CD4-positive, alpha-beta T cell treated with Interleukin-15 for 1 hour (primary cell): ENCODE results near the gene GPR156.

Experiments used
- DNase-seq: peaks from one replicate; pipeline ENCODE4 v3.0.0-alpha.2; 2020

GPR156 gene

GRCh38 chr3:120192159-120192558, 92.9 kb downstream of the GPR156 start:
- DNase-seq: no peak

DNA sequence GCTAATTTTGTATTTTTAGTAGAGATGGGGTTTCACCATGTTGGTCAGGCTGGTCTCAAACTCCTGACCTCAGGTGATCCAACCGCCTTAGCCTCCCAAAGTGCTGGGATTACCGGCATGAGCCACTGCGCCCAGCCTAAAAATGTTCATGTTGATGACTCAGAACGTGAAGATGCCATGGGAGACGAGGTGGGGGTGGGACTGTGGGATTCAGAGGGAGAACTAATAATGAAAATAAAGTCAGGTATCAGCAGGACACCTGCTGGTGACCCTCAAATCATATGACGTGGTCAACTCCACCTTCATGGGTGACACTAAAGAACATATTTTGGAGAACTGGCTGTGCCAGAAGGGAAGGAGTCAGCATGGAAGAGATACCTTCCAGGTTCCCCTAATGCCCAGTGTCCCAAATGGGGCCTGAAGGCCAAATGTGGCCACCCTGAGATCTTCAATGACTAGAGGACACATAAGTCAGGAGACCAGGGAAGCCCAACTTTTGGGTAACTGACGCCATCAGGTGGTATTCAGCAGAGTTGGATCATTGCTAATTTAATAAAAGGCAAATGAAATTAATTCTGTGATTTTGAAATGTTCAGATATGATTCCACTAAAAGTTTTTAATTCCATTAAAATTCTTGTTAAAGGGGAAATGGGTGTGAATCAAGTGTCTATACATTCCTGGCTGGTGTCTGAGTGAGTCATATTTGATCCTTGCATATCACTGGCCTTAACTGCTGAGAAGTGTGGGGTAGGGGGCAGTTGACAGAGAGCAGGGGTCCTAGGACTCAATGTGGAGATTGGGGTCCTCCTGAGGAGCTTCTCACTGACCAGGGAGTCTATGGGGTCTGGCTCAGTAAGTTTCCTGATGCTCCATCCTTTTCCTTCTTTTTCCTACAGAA, 102.2 kb downstream of the GPR156 start:
- no peak for DNase-seq

DNA sequence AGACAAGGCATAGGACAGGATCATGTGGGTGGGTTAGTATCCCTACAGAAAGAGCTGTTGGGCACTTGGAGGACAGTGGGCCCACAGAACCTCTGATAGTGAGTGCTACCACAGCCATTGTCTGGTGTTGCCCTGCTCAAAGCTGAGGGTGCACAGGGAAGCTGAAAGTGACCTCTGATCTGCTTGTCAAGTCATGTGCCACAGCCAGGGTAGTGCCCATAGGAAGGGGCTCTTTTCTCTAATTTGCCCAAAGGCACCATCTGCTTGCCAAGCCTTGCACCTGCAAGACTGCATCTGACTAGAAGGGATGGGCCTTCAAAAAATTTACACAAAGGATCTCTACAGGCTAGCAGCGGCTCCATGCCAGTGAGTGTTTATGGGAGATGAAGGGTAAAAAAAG, 103.4 kb downstream of the GPR156 start:
- no peak for DNase-seq

DNA sequence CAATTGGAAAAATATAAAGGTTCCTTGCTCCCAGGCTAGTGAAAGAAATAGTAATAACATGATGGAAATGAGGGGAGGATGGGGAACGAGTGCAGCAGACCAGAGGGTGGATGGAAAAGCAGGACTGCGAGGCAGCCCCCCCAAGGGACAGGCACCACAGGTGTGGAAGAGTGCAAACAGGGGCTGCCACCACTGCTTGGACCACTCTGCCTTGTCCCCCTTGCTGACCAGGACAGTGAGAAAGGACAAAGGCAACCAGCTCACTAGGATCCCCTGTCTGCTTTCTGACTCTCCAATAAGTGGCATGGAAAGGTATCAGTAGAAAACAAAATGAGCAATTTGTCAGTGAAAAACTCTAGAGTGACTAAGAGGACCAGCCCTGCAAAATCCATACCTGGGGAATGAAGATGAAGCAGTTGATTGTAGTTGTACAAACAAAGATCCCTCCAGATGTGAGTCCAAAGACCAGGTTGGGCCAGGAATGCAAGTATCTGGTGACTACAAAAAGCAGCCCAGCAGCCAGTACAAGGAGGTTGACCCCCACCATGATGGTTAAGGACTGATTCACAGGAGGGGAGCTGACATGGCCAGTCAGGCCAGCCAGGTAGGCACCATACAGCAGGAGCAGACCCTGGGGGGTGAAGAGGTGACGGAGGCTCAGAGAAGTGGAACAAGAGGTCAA, 104.2 kb downstream of the GPR156 start:
- no peak for DNase-seq

- no peak for DNase-seq
Observed at GRCh38 chr3:120177707-120178306, 107.2 kb downstream of the GPR156 start.

- no peak for DNase-seq
Observed at GRCh38 chr3:120177151-120177550, 107.9 kb downstream of the GPR156 start.

DNA sequence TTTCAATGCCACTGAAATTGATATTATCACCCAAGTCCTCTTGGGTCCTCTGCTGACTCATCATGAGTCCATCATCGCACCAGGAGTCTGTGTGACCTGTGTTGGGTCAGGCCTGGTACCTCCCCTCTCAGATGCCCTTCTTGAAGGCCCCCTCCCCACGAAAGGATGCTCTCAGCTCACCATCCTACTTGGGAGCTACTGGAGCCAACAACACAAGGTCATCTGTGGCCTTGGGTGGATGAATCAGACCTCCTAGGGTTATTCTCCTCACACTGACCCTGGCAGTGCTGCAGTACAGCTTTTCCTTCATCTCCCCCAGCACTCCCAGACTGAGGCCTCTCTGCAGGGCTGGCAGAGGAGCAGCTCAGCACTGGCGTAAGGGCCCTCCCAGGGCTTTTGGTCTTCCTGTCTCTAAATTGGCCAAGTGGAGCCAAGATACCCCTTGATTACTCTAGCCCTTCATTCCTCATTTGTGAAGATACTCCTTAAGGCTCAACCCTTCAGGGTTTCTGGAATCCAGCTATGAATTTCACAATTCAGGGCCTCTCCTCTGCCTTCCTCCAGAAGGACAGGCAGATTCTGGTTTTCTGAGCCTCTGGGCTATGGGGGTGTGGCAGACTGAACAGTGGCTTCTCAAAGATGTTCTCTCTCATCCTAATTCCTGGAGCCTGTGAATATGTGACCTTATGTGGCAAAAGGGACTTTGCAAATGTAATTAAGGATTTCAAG, 110.0 kb downstream of the GPR156 start:
- no peak for DNase-seq

DNA sequence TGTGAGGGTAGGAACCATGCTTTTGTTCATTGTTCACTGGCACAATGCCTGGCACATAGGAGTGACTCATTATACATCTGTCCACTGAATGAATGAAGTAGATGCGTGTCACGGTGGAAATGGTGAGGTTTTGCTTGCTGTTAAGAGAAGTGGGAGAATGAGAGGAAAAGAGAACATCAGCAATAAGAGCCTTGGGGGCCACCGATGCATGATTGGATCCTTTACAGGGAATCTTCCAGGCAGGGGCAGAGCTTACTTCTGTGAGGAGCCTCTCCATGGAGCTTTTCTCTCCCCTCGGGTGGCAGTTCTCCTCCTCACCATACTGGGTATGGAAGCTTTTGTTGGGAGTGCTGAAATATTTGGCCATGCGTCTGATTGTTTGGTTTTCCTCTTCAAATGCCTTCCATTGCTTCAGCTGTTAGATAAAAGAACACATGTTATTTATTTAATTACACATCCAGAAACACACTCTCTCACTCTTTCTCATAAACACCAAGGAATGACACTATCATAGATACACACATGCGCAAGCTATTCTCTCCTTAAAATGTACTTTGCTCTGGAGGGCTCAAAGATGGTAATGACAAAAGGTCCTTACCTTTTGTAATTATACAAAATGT, 111.9 kb downstream of the GPR156 start:
- no peak for DNase-seq

DNA sequence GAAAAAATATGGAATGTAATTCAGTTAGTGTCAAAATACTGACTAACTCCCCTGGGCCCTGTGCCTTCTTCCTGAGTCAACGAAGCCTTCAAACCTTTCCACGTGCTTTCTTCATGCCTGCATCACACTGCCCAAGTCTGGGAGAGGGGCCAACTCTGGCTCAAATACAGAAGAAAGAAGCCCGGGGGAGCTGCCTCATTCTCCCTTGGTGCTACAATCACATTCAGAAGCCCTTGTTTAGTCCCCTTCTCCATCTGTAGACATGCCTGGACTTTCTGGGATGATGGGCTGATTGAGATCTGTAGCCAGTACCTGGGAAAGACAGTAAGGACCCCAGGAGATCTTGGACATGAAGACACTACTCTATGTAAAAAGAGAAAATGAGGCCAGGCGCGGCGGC, 113.0 kb downstream of the GPR156 start:
- DNase-seq: no peak

DNA sequence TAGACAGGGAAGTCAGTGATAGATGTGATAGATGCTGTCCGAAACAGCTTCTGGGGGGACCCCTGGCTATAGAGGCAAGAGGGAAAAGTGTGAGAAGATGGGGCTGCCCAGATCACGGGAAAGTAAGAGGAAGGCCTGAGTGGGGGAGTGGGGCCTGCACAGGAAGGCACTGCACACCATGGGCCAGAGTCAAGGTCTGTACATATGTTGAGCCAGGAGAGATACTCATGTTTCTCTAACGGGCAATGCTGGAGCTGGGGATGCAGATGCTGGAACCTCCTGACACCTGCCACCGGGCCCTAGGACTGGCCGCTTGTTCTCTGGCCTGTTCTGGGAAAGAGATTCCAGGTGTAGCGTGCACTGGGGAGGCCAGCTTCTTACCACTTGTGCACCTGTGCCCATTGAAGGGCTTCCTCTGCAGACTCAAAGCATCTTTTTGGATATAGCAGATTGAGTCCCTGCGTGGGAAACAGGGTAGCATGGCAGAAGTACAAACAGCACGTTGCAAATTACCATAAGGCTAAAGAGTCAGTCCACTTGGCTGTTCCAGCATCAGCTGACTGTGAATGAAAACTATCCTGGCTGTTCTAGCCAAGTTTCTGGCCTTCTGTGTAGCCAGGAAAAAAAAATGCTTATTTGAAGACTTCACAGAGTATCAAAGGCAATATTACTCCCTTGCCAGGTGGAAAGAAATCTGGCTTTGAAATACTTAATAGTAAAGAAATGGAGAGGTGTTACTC, 113.7 kb downstream of the GPR156 start:
- DNase-seq: no peak

- no peak for DNase-seq
Observed at GRCh38 chr3:120170223-120170622, 114.8 kb downstream of the GPR156 start.

GRCh38 chr3:120169407-120169806, 115.6 kb downstream of the GPR156 start:
- no peak for DNase-seq

GRCh38 chr3:120168611-120169010, 116.4 kb downstream of the GPR156 start:
- no peak for DNase-seq

- DNase-seq: no peak
Observed at GRCh38 chr3:120168038-120168437, 117.0 kb downstream of the GPR156 start.

DNA sequence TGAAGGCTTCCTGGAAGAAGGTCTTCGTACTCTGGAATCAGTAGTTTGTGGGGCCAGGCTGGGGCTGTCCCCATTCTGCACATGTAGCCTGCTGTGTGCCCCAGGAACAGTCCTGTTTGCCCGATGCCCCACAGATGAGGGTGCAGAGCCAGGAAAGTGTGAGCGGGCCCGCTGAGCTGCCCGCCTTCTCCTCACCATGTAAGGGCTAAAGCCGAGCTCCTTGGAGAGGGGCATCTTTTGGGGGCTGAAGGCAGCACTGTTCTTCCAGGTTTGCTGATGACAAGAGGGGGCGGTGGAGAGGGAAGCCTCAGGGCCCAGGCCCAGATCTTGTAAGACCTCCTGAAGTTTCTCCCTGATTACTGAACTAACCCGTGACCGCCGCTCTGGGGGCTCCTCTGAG, 117.5 kb downstream of the GPR156 start:
- no peak for DNase-seq

- DNase-seq: no peak
Observed at GRCh38 chr3:120163816-120164215, 121.2 kb downstream of the GPR156 start.

GRCh38 chr3:120163026-120163425, 122.0 kb downstream of the GPR156 start:
- no peak for DNase-seq

- no peak for DNase-seq
Observed at GRCh38 chr3:120162400-120162799, 122.6 kb downstream of the GPR156 start.

DNA sequence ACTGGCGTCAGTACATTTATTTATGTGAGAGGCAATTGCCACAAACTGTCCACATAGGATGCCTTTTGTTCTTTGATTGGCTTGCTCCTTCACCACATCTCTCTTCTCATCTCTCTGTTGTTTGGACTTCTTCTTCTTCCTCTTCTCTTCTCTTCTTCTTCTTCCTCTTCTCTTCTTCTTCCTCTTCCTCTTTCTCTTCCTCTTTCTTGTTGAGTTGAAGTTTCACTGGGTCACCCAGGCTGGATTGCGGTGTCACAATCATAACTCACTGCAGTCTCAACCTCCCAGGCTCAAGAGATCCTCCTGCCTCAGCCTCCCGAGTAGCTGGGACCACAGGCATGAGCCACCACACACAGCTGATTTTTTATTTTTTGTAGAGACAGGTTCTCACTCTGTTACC, 123.1 kb downstream of the GPR156 start:
- no peak for DNase-seq

DNA sequence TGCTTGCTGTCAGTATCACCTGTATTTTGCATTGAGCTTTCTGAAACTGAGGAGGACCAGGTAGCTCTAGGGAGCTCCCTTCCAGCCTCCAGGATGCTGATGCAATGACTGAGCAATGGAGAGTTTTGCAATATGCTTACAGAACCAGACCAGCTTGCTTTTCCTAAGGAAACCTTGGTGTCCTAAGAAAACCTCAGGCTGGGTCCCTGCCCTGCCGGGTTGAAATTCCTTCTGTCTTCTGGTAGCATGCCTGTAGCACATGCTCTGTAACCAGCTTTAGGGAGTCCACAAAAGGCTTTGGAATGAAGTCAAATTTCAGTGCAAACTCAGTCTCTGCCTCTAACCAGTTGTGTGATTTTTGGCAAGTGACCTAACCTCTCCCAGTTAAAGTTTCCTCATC, 125.0 kb downstream of the GPR156 start:
- no peak for DNase-seq

- no peak for DNase-seq
Observed at GRCh38 chr3:120157681-120158080, 127.3 kb downstream of the GPR156 start.

DNA sequence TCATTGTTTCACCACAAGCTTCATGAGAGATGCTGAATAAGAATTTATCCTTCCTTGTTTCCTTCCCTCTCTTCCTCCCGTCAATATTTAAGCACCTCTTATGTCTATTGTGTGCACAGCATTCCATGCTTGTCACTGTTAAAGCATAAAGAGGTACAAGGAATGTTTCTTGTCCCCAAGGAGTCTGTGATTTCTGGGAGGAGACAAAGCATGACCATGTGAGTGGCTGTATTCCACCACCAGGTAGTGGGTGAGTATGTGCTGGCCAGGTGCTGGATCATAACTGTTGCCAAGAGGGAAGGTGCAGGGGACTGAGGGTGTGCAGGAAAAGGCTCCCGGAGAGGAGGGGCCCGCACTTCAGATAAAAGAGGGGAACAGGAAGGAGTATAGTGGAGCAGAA, 127.9 kb downstream of the GPR156 start:
- no peak for DNase-seq
